HCEC 1CT (cell line): ENCODE results near the gene SEZ6.

Experiments
- DNase-seq: peaks from one replicate; pipeline ENCODE4 v3.0.0-alpha.2; 2017

Gene SEZ6

DNA sequence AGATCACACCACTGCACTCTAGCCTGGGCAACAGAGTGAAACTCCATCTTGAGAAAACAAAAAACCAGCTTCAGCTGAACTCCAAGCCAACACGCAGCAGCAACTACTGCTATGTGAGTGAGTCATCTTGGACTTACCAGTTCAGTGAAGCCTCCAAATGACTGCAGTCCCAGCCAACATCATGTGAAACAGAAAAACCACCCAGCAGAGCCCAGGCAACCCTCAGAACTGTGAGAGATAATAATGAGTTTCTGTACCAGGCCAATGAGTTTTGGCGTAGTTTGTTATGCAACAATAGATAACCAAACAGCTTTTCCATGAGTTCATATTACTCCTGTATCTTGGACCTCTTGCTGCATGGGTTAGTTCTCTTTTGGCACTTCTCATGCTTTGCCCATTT is 77.8 kb downstream of the SEZ6 start:
- DNase-seq = peak; percentile 18

DNA sequence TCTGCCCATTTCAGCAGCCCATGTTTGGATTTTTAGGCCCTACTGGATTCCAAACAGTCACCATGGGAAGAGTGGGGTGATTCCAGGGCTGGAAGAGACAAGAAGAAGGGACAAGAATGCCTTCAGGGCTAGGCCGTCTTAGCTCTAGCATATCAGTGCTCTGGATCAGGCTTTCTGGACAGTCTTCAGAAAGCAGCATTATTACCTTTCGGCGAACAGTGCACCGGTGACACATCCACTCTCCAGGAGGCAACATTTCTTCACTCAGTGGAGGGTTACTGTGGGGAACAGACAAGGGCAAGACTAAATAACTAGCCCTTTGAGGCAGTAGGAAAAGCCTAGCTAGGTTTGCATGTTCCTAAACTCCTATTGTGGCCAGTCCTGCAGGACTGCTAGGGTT is 79.0 kb downstream of the SEZ6 start:
- no peak for DNase-seq

DNA sequence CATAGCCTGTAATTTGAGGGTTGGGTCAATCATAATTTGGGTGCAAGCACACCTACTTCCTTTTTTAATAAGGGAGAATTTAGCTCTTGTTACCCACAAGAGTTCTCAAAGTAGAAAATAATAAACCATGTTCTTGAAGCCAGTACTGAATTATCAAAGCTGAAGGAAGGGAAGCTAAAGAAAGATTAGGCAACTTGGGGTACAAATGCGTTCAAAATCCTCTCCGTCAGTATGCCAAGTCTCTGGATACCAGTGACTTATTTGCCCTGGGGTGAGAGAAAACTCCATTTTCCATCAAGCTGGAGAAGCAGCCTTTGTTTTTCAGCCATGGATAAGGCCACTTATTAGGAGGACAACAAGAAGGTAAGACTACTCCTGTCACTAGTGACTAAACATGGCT is 79.5 kb downstream of the SEZ6 start:
- DNase-seq = no peak

DNA sequence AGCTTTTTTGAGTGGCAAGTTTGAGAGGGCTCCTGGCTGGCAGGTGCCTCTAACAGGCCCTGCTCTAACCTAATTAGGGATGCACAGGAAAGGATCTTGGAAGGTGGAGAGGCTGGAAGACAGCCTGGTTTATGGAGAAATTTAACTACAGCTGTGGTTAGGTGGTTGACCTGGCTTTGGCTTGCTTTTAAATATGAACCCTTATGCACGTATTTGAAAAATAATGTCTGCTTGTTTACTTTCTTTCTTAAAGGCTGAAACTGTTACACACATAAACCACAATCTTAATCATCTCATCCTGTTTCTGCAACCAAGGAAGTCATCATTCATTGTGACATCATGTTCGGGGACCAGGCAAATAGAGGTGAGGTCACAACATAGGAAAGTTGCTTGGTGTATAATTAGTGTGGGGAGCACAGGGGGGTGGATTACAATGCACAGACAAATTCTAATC is 79.9 kb downstream of the SEZ6 start:
- peak; percentile 92 for DNase-seq

DNA sequence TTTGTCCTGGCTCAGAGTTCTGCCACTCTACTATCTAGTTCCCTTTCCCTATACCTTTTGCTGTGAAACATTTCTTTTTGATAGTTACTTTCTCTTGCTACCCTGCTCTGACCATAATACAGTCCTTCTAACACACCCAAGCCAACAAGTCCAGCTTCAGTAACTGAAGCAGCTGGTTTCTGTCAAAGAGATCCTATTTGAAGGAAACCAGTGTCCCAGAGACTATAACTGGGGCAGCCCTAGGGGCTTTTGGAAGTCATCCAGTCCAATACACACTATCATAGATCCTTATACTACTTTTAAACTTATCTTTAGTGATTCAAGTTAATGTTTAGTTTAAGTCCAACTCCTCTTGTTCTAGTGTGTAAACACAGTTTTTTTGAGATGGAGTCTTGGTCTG is 85.6 kb downstream of the SEZ6 start:
- DNase-seq = no peak

DNA sequence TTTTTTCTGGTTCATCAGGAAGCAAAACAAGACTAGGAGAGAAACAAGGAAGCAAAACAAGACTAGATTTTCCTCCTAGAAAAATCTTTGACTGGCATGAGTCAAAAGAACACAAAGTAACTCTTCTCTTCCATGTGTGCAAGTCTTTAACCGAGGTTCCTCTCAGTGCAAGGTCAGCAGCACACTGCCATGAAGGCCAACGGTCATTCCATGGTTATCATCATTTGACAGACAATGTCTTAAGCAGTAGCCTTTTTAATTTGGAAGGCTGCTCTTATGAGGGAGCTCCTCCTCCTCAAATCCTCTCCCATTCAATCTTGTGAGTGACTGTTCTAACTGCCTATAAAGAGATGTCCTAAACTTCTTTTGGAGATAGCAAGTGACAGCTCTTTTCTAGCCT is 87.5 kb downstream of the SEZ6 start:
- DNase-seq = no peak

DNA sequence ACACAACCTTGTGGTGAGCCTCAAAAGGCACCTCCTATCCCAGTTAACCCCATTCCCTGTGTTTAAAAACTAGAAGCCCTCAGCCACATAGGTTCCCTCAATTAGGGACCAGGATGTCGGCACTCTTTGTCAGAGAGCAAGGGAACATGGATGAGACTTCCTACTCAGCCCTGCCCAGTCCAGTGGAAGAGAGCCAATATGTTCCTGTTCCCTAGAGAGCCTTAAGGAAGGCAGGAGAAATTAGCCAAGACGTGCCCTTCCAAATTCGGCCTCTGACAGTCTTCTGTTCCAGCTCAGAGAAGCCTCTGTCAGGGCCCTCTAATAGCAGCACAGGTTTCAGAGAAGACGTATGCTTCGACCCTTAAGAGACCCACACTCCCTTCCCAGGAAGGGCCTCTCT is 88.4 kb downstream of the SEZ6 start:
- DNase-seq = no peak

DNA sequence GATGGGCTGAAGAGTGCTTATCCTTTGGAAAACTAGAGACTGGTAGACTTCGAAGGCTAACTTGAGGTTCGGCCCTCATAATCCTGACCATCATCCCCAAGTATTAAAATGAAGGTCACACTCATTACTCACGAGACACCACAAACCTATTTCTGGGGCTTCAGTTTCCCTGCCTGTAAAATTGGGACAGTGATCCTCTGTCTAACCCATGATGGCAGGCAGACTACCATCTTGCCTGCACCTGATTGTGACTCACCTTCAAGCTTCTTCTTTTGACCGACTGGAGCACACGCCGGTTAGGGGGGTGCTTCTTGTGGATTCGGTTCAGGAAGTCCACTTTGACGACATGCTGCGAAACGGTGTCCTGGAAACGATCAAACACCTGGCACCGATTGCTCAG is 88.8 kb downstream of the SEZ6 start:
- no peak for DNase-seq

DNA sequence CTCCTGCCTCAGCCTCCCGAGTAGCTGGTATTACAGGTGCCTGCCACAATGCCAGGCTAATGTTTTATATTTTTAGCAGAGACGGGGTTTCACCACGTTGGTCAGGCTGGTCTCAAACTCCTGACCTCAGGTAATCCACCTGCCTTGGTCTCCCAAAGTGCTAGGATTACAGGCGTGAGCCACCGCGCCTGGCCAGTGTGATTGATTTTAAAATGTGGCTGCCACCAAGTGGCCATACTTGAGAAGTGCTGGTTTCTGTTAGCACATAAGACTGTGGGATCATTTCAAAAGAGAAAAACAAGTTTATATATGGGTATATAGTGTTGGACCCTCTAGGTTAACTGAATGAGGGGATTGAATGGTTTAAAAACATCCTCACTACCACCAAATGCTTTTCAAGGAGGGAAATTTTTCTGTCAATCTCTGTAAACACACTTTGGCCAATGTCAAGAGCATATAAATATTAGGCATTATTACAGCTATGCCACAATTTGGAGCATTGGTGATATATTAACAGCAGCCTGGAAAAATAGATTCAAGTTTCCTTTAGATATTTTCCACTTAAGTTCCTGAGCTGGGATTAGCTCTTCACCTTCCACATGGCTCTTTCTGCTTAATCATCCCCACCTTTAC is 89.4 kb downstream of the SEZ6 start:
- DNase-seq = no peak

DNA sequence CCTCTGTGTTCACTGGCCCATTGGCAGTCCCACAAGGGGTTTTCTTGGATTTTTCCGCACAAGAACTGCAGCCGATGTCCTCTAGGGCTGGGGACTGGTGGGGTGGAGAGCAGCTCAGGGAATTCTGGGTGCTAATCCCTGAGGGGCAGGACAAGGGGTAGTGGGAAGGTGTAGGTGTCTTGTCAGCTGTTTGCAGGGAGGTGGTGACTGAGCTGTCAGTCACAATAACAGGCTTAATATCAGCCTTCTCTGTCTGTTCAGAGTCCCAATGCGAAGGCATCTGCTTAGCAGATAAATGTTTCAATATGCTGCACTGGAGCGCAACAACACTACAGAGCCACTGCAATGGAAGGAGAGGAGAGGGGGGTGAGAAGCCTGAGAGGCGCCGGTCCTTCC is 92.9 kb downstream of the SEZ6 start:
- no peak for DNase-seq

DNA sequence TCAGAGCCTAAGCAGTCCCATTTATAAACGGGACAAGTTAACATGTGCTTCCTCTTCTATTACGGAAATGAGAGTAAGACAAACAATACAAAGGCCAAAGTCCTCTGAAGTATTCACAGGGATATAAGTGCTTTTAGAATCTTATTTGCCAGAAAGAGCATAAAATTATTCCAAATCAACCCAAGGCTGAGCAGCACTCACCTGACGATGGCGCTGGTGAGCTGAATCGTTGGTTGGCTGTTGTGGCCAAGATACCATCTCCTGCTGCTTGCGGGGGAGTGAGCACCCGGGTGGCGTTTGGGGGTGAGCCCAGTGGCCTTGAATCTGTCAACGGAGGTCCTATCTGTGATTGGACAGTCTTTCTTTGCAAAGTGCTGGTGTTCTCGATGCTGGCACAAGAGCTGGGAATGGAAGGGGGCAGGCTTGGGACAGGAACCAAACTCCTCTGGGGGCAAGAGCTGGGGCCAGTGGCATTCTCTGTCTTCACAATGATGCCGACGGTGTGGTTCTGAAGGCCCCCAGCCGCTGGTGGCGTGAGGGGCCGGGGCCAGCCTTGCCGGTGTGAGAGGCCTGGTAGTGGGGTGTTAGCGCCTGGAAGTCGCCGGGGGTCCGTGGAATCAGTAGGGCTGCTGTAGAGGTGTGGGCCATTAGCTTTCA is 93.4 kb downstream of the SEZ6 start:
- no peak for DNase-seq

DNA sequence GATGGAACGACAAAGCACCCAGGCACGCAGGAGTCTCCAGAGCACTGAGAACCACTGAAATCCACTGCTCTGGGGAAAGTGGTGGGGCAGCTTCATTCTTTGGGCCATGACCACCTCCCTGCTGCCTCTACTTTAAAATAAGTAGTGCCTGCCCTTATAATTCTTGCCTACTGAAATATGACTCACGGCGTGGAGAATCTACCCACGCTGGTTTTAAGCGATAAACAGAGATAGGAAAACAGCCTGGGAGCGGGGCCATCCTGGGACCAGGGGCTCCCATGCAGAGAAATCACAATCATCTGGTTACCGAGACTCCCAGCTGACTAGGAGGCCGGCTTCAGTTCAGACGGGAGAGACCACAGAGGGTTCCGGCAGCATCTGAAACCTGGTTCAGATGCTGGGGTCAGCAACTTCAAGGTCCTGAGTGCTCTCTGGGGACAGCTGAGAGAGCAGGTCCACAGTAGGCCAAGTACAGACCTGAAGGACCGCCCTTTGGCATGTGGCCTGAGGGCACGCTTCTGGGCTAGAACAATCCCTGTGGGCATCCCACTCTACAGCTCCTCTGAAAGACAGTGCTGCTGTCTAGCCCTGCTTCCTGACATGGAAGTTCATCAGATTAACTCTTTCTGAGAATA is 94.3 kb downstream of the SEZ6 start:
- no peak for DNase-seq

DNA sequence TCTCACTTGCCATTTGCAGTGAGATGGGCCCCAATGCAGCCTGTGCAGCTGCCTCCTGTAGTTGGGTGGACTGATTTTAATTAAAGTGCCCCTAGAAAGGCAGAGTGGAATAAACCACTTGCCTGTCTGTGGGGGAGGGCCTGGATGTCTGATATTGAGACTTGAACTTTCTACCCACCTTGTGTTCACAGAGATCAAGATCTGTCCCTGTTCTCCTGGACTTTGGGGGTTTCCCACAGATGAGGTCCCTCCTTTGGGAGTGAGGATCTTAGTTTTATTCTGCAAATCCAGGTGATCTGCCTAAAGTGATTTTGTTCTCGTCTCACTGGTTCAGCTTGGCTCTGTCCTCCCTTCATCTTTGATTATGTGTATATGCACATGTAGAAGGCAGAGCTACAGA is 95.3 kb downstream of the SEZ6 start:
- DNase-seq = no peak

DNA sequence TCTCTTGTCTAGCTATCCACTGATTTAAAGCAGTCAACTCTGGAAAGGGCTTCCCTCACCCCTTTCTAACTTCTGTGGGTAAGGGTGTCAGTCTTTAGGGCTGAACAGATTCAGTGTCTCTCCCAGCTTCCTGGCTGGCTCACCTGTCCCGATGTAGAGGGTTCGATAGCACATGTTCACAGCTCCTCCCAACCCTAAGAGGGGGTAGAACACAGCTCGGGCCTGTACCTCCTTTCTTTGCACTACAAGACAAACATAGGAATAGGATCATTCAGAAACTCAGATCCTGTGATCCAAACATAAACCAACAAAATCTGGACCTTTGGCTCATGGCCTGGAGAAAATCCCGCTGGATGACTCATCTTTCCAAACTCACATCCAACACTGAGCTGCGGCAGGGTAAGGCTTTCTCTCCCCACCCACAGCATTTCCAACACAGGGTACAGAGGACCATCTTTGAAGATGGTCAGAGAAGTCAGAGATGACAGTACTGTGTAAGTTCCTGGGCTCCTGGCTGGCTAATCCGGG is 97.1 kb downstream of the SEZ6 start:
- peak; percentile 73 for DNase-seq

DNA sequence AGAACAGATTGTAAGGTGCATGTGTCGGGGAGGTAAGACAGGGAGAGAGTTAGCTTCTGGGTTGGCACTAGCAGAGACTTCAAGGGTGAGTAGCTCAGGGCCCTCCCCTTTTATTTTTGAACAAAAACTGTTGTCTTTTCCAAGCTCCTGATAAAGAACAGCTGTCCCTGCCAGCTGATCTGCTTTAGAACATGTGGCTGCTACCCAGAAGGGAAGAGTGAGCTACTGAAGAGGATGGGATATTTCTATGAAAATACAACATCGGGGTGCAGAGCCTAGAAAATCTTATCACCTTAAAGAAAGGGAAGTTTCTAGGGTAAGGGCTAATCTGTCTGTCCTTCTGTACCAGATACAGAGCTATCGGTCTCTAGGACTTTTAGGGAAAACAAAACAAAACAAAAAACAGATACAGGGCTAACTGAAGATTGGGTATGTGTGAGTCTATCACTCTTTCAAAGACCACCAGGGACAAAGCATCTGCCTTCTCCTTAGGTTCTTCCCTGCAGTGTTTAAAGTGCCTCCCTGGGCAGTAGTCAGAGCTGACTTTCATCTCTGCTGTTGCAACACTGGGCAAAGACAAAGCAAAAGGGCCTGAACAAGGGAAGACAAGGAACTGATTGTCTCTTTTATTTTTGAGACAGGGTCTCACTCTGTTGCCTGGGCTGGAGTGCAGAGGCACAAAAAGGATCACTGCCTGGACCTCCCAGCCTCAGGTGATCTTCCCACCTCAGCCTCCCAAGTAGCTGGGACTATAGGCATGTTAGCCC is 97.9 kb downstream of the SEZ6 start:
- no peak for DNase-seq

DNA sequence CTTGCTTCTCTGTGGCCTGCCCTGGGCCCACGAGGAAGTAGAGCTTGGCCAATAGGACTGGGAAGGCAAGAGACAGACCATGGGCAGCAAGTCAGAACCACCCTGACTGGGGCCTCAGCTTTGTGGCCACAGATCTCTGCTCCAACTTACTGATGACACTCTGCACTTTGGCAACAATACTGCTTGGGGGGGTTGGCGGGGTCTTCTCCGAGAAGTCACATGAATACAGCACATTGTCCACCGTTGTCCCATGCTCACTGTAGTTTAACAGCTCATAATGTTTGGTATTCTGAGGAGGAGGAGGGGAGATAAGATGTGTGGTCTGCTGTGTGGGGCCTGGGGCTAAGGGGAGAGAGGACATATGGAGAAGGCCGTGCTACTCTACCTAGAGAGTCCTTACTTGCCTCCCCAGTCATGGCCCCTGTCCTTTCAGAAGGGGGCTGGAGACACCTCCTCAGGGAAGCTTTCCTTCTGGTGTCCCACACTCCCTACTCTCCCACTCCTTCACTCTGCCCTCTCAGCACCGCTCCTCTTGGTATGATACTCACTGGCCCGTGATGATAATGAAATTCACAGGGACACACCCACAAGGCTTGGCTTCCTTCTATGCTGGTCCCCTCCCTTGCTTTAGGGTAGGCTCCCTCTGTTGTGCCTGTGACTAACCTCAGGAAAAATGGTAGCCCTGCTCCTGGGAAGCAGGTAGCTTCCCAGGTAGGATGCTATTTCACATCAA is 99.0 kb downstream of the SEZ6 start:
- no peak for DNase-seq

DNA sequence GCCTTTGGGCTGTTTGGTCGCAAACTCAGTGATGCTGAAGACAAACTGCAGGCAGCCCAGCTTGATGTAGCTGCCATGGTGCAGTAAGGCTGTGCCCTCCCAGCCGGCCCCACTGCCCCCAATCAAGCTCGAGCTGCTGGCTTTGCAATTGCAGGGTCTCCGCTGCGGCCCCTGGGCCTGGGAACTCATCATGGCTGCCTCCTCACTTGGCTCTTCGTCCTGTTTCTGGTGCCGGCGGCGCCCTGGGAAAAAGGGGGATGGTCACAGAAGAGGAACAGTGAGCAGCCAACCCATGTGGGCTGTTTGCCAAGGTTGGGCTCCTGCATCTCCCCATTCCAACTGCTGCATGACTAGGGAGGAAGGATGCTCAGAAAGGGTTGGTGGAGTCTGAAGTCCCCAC is 99.6 kb downstream of the SEZ6 start:
- DNase-seq = no peak
